GM19025 (cell line): ENCODE data around the gene RSL1D1.

Experiments used
- ATAC-seq: cut with Tn5 transposase; IDR thresholded peaks from one replicate; pipeline ENCODE4 v1.9.1; 2021; ENCODE audit warnings: mild to moderate bottlenecking, low read depth, moderate library complexity; ENCODE audit not compliant: unreplicated experiment

The RSL1D1 gene

GRCh38 chr16:11851294-11852091, at the start of gene RSL1D1:
Gene RSL1D1, minus strand, starts transcription at chr16:11851542. Its CDS starts 30 bp downstream, at chr16:11851512.
- peak; percentile 81 for ATAC-seq

GRCh38 chr16:11901091-11901490, 49.7 kb upstream of the RSL1D1 start:
- ATAC-seq = no peak

- ATAC-seq = no peak
These were observed 45.3 kb upstream of the RSL1D1 start for GRCh38 chr16:11896486-11897176.

- ATAC-seq = no peak
These were observed 42.2 kb upstream of the RSL1D1 start for GRCh38 chr16:11893571-11893970.

GRCh38 chr16:11892761-11893160, 41.4 kb upstream of the RSL1D1 start:
- ATAC-seq = no peak

GRCh38 chr16:11890231-11890965, 39.1 kb upstream of the RSL1D1 start:
- ATAC-seq = no peak

- ATAC-seq = no peak
These were observed 35.5 kb upstream of the RSL1D1 start for GRCh38 chr16:11886881-11887280.

- no peak for ATAC-seq
These were observed 32.7 kb upstream of the RSL1D1 start for GRCh38 chr16:11884035-11884434.

- ATAC-seq = no peak
These were observed 28.7 kb upstream of the RSL1D1 start for GRCh38 chr16:11880007-11880406.

GRCh38 chr16:11877374-11877773, 26.0 kb upstream of the RSL1D1 start:
- no peak for ATAC-seq

- no peak for ATAC-seq
These were observed 25.0 kb upstream of the RSL1D1 start for GRCh38 chr16:11876306-11876705.

GRCh38 chr16:11875721-11876120, 24.4 kb upstream of the RSL1D1 start:
- no peak for ATAC-seq

- ATAC-seq = no peak
These were observed 19.9 kb upstream of the RSL1D1 start for GRCh38 chr16:11871193-11871592.

GRCh38 chr16:11870399-11870798, 19.1 kb upstream of the RSL1D1 start:
- ATAC-seq = no peak

GRCh38 chr16:11869353-11870228, 18.2 kb upstream of the RSL1D1 start:
- no peak for ATAC-seq

- ATAC-seq = no peak
These were observed 17.2 kb upstream of the RSL1D1 start for GRCh38 chr16:11868412-11868980.

- ATAC-seq = no peak
These were observed 11.1 kb upstream of the RSL1D1 start for GRCh38 chr16:11862489-11862888.

GRCh38 chr16:11857161-11857560, 5.8 kb upstream of the RSL1D1 start:
- no peak for ATAC-seq

GRCh38 chr16:11852092-11852809, 909 bp upstream of the RSL1D1 start:
- ATAC-seq = no peak
